ENCODE results near the gene ARMH3.

The ARMH3 gene

GRCh38 chr10:101856626-101857025, 199.3 kb downstream of the ARMH3 start:
- Histone ChIP-seq H3K4me3 (replicated peaks; ENCODE audit: low read depth, low read length) (no peak overlapping the region), H3K36me3 (ENCODE audit: control insufficient read depth, insufficient read depth, low read length) (no peaks in the 10 kb centered on the region; the same call in 1 of the 2 replicates), H3K27me3 (replicated peaks; ENCODE audit: control insufficient read depth, insufficient read depth, low read length) (no peaks in the 10 kb centered on the region)
- no peak for DNase-seq (ENCODE audit: extremely low read depth, insufficient read length)
- TF ChIP-seq CTCF (IDR thresholded peaks at IDR 0.05; ENCODE audit: insufficient read depth, low read length, poor library complexity, severe bottlenecking), result no peak

GRCh38 chr10:101851411-101852116, 204.4 kb downstream of the ARMH3 start:
- TF ChIP-seq CTCF (IDR thresholded peaks at IDR 0.05; ENCODE audit: insufficient read depth, low read length, poor library complexity, severe bottlenecking), result no peak

GRCh38 chr10:101850749-101851148, 205.2 kb downstream of the ARMH3 start:
- DNase-seq (ENCODE audit: extremely low read depth, insufficient read length), result no peak
- no peak overlapping the region for H3K4me3 ChIP-seq (replicated peaks; ENCODE audit: low read depth, low read length)
- H3K27me3 ChIP-seq (replicated peaks; ENCODE audit: control insufficient read depth, insufficient read depth, low read length), result no peaks in the 10 kb centered on the region
- H3K36me3 ChIP-seq (ENCODE audit: control insufficient read depth, insufficient read depth, low read length), result peaks cover 11% of the 10 kb centered on the region
- no peak for TF ChIP-seq CTCF (IDR thresholded peaks at IDR 0.05; ENCODE audit: insufficient read depth, low read length, poor library complexity, severe bottlenecking)

More at GRCh38 chr10:101851411-101852116, 204.4 kb downstream of the ARMH3 start:
- no peak for DNase-seq (ENCODE audit: extremely low read depth, insufficient read length)
- Histone ChIP-seq H3K36me3 (ENCODE audit: control insufficient read depth, insufficient read depth, low read length) (peaks cover 11% of the 10 kb centered on the region), H3K4me3 (replicated peaks; ENCODE audit: low read depth, low read length) (no peak overlapping the region), H3K27me3 (replicated peaks; ENCODE audit: control insufficient read depth, insufficient read depth, low read length) (no peaks in the 10 kb centered on the region)

- DNase-seq (ENCODE audit: extremely low read depth, insufficient read length), result no peak
- H3K4me3 ChIP-seq (replicated peaks; ENCODE audit: low read depth, low read length), result no peak overlapping the region
- no peak for TF ChIP-seq CTCF (IDR thresholded peaks at IDR 0.05; ENCODE audit: insufficient read depth, low read length, poor library complexity, severe bottlenecking)
- H3K27me3 ChIP-seq (replicated peaks; ENCODE audit: control insufficient read depth, insufficient read depth, low read length), result no peaks in the 10 kb centered on the region
- peaks cover 11% of the 10 kb centered on the region for H3K36me3 ChIP-seq (ENCODE audit: control insufficient read depth, insufficient read depth, low read length)
Observed at GRCh38 chr10:101848894-101849351, 207.1 kb downstream of the ARMH3 start.

- DNase-seq (ENCODE audit: extremely low read depth, insufficient read length), result no peak
- no peak for TF ChIP-seq CTCF (IDR thresholded peaks at IDR 0.05; ENCODE audit: insufficient read depth, low read length, poor library complexity, severe bottlenecking)
- Histone ChIP-seq H3K4me3 (replicated peaks; ENCODE audit: low read depth, low read length) (no peak overlapping the region), H3K36me3 (ENCODE audit: control insufficient read depth, insufficient read depth, low read length) (peaks cover 11% of the 10 kb centered on the region), H3K27me3 (replicated peaks; ENCODE audit: control insufficient read depth, insufficient read depth, low read length) (no peaks in the 10 kb centered on the region)
Observed at GRCh38 chr10:101848408-101848807, 207.6 kb downstream of the ARMH3 start.
